ENCODE measurements around the gene RGS9BP.
A peak's percentile ranks its signal among the peaks of the same experiment; 100 is the strongest.
"Not testable (repeated sequence)": the region's sequence is repeated elsewhere in the genome, so short reads cannot be mapped to it uniquely, and the experiment has no call there.

The RGS9BP gene, protein sequence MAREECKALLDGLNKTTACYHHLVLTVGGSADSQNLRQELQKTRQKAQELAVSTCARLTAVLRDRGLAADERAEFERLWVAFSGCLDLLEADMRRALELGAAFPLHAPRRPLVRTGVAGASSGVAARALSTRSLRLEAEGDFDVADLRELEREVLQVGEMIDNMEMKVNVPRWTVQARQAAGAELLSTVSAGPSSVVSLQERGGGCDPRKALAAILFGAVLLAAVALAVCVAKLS

DNA sequence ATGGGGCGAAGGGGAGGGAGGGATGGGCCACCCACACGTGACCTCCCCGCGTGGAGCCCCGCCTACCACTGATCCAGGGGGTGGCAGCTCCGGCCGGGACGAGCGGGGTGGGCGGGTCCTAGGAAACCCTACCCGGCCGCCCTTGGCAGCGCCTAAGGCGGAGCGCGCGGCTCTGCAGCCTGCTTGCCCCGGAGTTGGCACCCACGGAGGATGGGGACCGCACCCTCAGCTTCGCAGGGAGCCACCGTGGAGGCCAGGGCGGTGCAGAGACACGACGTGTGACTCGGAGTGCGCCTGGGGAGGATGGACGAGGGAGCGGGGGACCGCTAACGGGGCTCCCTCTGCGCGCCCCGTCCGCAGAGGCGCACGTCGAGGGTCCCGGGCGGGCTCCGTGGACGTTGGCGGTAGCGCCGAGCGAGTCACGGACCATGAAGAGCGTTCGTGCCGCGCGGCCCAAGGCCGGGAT is at the start of gene RGS9BP:
RGS9BP (plus strand) TSS at position 129 of the 466 bp plus-strand sequence. CDS start 416 bp downstream, outside the sequence.
- no peak for DNase-seq (ENCODE audit: low read depth, low spot score)

DNA sequence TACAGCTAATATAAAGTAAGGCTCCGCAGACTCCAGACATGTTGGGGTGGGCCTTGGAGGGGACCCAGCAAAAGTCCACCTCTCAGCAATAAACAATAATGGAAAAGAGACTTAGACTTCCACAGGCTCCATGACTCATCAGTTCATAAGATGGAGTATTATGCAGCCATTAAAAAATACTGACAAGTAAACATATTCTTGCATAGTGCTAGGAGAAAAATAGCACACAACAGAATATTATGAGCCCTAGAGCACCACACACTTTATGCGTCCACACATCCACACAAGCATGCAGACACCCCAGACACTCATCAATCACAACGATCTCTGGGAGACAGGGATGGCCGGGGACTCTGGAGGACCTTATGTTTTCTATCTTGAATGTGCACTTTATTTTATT is 48.7 kb upstream of the RGS9BP start:
- DNase-seq (ENCODE audit: low read depth, low spot score): no peak

DNA sequence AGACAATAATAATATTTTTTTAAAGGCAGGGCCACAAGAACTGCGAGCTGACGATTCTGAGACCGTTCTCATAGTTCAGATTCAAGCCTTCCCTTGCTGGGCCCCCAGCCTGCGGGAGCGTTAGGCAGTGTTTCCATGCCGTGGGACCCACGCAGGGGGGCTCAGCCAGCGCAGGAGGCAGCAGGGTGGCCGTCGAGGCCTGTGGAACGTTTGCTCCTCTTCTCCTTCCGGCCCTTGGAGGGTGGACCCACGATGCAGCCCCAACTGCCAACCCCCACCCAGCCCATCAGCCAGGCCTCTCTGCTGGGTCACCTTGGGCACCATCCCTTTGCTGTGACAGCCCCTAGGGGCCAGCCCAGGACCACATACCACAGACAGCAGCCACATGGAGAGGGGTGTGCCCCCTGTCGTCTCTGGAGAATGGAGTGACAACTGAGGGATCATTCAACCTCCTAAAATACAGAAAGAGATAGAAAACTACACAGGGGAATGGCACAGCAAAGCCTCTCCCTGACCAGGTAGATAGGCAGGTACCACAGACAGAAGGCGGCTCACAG is 47.9 kb upstream of the RGS9BP start:
- DNase-seq (ENCODE audit: low read depth, low spot score): no peak

DNA sequence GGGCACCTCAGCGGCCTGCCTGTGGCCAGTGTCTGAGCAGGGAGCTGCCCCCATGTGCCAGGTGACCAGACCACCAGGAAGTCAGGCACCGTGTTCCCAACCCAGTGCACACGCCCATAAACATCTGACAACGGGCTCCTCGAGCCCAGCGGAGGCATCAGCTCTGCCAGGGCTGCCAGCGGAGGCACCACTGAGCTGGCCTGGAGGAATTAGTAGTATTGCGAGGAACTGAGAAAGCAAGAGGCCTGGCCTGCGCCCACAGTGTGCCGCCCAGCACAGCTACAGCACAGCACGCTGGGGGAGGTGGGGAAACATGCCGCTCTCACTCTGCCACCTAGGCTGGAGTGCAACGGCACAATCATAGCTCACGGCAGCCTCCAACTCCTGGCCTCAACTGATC is 45.3 kb upstream of the RGS9BP start:
- peak; percentile 3 for DNase-seq (ENCODE audit: low read depth, low spot score)

DNA sequence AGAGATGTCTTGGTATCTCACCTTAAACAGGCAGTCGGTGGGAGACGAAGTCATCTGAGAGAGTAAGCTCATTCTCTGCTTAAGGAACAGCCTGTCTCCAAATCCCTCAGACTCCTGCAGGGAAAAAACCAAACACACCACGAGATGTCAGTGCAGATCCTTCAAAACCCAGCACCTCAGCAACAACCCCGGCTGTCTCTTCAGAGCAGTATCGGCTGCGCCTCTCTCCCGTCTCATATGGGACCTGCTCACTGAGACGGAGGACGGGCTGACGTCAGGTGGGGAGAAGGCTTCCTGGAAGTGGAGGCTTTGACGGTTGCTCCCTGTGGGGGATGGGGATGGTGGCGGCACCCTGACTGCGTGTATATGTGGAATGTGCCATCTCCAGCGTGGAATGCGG is 44.3 kb upstream of the RGS9BP start:
- peak; percentile 37 for DNase-seq (ENCODE audit: low read depth, low spot score)

DNA sequence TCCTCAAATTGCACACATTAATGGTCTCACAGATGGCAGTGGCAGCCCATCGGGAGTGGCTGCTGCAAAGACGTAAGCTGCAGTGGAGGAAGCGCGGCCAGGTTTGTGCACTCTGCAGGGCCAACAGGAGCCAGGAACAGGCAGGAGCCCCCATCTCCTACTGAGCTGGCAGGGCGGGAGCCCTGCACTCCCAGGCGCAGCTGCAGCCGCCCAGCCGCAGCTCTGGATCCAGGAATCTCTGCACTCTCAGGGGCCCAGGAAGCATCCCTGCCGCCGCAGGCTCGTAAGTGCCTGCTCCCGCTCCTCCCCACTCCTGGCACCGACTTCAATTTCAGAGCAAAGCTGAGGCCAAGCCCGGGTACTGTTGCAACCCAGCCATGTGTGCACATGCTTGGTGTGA is 38.2 kb upstream of the RGS9BP start:
- no peak for DNase-seq (ENCODE audit: low read depth, low spot score)

DNA sequence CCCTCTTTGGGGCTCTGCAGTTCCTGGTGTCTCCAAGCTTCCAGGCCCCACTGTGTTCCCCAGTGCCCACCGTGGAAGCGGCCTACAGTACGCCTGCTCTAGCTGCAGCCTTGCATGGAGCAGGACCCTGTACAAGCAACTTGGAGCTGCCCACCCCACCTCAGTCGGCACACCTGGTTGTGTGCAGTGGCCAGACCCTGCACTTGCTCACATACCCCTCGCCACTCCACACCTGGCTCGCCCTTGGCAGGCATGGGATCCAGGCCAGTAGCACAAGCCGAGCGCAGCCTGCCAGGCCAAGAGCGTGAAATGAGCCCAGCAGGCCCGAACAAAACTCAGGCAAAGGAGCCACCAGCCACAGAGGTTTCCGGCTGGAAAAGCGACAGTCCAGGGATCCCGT is 37.0 kb upstream of the RGS9BP start:
- no peak for DNase-seq (ENCODE audit: low read depth, low spot score)

DNA sequence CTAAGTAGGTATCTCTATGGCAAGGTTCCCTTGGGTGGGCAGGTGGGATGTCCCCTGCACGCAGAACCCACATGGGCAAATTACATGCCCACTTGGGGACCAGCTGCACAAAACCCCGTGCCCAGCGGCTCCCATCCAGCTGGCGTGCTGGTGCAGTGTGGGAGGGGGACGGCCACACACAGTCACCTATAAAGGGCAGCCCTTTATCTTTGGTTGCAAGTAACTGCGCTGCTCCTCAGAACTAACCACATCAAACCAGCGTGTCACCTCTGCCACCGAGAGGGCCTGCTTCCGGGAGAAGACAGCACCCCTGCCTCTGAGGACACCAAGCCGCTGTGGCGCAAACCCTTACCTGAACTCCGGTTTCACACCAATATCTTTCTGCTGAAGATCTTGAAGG is 32.9 kb upstream of the RGS9BP start:
- DNase-seq (ENCODE audit: low read depth, low spot score): no peak

DNA sequence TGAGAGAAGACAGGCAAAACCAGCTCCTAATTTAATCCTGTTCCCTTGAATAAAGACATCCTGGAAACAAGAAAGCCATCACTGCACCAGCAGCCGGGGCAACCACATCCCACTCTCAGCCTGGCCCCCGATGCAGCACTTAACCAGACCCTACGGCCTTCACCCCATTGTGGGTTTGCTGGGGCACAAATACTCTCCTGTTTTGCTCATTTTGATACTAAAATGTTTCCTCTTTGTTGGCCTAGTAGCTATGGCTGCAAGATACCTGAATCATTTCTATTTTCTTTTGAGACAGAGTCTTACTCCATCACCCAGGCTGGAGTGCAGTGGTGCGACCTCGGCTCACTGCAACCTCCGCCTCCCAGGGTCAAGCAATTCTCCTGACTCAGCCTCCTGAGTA is 29.1 kb upstream of the RGS9BP start:
- DNase-seq (ENCODE audit: low read depth, low spot score): no peak

DNA sequence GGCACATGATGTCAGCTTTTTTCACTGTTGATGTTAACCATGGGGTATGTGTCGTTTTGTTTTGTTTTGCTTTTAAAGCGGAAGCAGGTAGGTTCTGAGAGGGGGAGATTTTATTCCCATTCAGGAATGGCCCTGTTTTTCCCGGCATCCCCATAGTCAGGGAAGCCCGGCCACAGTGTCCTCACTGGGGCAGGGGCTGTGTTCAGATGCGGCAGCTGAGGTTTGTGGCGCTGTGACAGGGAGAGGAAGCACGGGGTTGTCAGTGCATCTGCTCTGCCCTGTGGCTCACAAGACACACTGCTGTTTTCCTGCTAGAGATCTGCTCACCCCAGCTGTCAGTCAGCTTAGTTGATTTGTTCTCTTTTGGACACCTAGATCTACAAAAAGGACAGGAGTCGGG is 28.3 kb upstream of the RGS9BP start:
- no peak for DNase-seq (ENCODE audit: low read depth, low spot score)

DNA sequence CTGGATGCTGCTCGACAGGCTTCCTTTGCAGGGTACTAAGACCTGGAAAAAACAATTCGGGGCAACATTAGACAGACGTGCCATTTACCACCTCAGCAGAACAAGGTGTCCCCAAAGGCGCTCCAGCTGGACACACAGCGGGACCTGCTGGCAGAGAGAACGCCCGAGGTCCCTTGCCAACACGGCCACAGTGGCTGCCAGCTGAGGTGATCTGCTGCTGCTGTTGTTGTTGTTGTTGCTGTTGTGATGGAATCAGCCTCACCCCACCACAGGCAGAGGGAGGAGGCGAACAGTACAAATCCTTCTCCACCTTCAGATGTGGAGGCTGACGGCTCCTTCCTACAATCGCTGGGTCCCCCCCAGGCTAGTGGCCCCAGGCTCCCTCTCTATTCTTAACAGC is 25.9 kb upstream of the RGS9BP start:
- no peak for DNase-seq (ENCODE audit: low read depth, low spot score)

DNA sequence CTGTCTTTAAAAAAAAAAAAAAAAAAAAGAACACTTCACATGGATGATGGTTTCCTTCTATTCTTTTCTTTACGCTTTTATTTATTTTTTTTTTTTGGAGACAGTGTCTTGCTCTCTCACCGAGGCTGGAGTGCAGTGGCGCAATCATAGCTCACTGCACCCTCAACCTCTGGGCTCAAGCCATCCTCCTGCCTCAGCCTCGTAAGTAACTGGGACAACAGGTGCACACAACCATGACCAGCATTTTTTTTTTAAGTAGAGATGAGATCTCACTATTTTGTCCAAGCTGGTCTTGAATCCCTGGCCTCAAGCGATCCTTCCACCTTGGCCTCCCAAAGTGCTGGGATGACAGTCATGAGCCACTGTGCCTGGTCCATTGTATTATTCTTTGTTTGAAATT is 25.0 kb upstream of the RGS9BP start:
- no peak for DNase-seq (ENCODE audit: low read depth, low spot score)

DNA sequence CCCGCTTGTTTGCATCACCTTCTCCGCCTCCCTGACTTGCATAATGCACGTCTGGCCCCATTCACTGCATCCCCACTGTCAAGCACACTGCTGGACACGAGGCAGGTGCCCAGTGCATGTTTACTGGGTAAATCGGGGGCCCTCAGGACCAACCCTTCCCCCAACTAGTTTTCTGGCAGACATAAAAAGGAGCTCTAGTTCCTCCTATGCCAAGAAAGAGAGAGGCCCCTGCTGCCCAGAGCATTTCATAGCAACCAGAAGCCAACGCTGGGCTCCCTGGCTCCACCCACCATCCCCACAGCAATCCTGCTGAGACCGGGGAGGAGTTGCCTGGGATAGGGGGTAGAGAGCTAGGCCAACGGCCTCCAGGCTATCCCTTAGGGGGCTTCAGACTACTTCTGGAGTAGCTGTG is 23.9 kb upstream of the RGS9BP start:
- peak; percentile 95 for DNase-seq (ENCODE audit: low read depth, low spot score)

DNA sequence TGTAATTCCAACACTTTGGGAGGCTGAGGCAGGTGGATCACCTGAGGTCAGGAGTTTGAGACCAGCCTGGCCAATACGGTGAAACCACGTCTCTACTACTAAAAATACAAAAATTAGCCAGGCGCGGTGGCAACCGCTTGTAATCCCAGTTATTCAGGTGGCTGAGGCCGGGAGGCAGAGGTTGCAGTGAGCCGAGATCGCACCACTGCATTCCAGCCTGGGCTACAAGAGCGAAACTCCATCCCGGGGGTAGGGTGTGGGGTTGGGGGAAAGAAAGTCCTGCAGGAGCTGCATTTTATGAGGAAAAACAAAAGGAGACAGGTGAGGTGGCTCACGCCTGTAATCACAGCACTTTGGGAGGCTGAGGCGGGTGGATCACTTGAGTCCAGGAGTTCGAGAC is 23.3 kb upstream of the RGS9BP start:
- DNase-seq (ENCODE audit: low read depth, low spot score): peak; percentile 62

DNA sequence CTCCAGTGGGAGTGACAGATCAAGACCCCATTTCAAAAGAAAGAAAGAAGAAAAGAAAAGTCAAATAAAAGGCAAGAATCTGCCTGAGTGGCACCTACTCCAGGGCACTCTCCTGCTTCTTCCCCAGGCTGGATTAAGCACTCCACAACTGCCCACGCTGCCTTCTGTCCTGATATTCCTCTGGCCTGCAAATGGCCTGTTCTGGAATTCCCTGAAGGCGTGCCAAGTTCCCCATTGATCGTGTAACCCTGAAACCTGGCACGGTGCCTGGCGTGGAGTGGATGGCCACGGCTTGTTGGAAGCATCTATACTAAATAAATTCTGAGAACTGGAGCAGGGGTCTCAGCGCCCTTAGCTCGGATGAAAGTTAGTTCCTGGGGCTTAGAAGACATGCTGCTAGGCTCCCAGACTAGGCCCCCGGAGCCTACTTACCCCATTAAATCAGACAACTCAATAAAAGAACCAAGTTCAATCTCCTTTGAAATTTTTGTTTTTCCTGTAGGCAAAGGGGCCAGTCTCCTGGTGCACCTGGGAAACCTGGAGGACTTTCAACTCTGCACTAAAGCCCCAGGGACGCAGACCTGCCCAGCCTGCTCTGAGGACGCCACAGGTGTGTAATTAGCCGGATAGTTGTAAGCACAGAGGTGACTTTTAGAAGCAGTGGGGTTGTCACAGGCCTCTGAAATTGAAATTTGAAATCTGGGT is 22.6 kb upstream of the RGS9BP start:
- DNase-seq (ENCODE audit: low read depth, low spot score): peak; percentile 66

DNA sequence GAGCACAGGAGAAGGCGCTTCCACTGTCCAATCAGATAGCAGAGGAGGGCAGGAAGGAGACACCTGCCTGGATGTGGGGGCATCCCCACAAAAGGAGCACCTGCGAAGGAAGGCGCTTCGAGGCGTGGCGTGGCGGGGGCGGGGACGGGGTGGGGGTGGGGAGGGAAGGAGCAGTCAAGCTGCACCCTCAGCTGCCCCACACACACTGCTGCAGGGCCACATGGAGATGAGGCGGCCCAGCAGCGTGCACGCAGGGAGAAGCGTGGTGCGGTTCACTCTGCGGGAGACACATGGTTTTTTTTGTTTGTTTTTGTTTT is 22.1 kb upstream of the RGS9BP start:
- no peak for DNase-seq (ENCODE audit: low read depth, low spot score)

DNA sequence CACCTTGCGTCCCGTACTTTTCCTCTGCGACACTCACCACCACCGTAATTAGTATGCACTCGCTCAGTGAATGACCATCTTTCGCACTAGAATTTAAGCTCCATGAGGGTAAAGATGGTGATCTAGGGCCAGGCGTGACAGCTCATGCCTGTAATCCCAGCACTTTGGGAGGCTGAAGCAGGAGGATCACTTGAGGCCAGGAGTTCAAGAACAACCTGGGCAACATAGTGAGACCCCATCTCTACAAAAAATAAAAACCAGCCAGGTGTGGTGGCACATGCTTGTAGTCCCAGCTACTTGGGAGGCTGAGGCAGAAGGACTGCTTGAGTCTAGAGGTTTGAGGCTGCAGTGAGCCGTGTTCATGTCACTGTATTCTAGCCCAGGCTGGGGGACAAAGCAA is 19.3 kb upstream of the RGS9BP start:
- DNase-seq (ENCODE audit: low read depth, low spot score): not testable (repeated sequence)

DNA sequence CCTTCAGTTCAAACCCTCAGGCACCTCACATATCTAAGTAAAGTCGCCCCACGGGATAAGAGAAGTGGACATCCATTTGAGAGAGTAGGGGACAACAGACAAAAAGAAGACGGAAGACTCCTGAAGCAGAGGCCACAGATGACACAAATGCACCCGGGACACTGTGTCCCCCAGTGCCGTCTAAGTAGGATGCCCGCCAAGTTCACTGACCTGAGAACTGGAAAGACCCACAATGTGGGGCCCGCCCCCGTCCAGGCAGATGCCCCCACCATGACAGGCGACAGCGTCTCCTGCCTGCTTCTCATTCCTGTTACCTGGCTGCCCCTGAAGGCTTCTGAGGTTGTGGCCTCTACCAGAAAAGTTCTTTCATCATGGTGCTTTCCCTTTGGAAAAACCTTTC is 17.6 kb upstream of the RGS9BP start:
- no peak for DNase-seq (ENCODE audit: low read depth, low spot score)

DNA sequence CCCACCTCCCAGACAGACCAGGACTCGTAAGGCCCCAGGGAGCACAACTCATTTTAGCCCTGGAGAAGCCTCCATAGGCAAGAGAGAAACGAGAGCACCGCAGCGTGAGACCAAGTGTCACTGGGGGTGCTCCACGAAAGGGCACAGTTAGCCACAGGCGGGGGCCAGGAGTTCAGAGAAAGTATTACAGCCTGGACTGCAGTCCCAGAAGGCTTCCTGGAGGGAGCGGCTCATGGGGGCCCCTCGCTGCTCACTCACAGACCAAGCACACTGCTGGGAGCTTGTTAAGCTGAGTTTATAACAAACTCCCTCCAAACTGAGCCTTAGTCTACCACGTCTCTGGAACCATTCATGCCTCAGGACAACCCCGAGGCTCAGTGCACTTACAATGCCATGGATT is 17.1 kb upstream of the RGS9BP start:
- no peak for DNase-seq (ENCODE audit: low read depth, low spot score)

DNA sequence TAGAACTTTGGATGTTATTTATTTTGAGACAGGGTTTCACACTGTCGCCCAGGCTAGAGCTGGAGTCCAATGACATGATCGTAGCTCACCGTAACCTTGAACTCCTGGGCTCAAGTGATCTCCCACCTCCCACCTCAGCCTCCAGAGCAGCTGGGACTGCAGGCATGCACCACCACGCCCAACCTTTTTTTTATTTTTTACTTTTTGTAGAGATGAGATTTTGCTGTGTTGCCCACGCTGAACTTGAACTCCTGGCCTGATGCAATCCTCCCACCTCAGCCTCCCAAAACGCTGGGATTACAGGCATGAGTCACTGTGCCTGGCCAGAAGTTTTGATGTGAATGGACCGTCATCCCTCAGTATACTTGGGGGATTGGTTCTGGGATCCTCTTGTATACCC is 14.3 kb upstream of the RGS9BP start:
- DNase-seq (ENCODE audit: low read depth, low spot score): no peak

DNA sequence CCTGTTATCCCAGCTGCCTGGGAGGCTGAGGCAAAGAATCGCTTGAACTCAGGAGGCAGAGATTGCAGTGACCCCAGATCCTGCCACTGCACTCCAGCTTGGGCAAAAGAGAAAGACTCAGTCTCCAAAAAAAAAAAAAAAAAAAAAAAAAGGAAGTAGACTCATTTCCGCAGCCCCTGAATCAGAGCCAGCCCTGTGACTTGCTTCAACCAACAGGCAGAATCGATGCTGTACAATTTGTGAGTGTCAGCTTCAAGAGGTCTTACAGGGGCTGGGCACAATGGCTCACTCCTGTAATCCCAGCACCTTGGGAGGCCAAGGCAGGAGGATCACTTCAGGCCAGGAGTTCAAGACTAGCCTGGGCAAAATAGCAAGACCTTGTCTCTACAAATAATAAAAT is 13.5 kb upstream of the RGS9BP start:
- DNase-seq (ENCODE audit: low read depth, low spot score): no peak

DNA sequence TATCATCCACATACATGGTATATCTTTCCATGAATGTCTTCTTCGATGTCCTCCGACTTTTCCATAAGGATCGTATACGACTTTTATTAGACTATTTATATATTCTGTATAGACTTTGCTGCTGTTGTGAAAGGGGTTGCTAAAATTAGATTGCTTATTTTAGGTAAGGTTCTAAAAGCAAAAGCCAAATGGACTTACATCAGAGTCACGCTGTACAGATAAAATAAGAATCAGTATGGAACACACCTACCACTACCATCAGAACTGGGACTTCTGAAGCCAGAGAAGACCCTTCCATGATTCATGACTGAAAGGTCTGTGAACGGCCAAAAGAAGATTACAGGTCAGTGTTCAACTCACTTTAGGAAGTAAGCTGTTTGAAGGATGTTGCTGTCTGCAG is 9.6 kb upstream of the RGS9BP start:
- DNase-seq (ENCODE audit: low read depth, low spot score): no peak

DNA sequence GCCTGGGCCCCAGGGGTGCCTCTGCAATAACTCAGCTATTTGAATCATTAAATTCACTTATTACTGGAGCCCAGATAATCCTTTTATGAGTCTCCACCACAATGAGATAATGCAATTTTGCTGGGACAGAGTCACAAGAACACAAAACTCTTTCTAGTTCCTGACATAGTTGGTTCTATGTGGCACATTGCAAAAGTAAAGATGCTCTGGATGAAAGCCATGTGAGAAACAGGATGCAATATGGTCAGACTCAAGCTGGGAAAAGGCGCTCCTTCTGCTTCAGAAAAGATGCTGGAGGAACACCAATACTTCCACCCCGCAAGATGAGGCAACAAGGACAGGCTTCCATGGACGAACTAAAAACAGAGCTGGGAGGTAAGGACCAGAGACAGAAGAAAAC is 6.3 kb upstream of the RGS9BP start:
- DNase-seq (ENCODE audit: low read depth, low spot score): no peak

Data from ELF-1 (cell line).